Measurements from ENCODE around the gene PCGF1.
"Not testable (repeated sequence)": the region's sequence is repeated elsewhere in the genome, so short reads cannot be mapped to it uniquely, and the experiment has no call there.

PCGF1 gene

DNA sequence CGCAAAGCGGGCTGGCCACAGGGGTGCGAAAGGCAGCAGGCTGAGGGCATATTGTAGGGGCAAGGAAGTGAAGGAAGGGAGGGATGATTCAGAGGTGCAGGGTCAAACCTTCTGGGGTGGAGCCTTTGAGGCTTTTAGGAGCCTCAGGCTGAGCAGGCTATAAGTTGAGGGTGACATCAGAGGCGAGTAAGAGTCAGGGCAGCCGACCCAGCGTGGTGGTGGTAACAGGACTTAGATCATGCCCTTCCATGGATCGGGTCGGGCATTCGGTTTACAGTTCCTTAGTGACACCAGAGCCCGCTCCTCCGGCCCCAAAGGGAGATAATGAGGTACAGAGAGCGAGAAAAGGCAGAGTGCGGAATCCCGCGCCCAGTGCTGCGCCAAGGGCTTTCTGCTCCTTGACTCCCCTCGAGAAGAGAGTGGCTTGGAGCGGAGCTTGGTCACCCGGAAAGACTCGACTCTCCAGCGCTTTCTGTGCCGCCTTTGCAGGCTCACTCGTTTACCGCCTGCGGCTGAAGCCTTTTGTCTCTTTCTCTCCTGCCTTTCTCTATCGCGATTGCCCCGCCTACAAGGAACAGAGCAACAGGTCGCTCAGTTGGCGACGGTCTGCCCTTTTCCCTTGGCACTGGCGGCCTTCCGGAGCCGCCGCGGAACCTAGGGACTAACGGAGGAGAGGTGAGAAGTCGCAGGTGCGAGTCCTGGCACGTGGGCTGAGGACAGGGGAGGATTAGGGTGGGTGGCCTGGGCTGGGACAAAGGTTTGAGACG, 8.8 kb downstream of the PCGF1 start:
- DNase-seq = no peak

- DNase-seq = no peak
Observed at GRCh38 chr2:74497777-74498499, 9.6 kb downstream of the PCGF1 start.

DNA sequence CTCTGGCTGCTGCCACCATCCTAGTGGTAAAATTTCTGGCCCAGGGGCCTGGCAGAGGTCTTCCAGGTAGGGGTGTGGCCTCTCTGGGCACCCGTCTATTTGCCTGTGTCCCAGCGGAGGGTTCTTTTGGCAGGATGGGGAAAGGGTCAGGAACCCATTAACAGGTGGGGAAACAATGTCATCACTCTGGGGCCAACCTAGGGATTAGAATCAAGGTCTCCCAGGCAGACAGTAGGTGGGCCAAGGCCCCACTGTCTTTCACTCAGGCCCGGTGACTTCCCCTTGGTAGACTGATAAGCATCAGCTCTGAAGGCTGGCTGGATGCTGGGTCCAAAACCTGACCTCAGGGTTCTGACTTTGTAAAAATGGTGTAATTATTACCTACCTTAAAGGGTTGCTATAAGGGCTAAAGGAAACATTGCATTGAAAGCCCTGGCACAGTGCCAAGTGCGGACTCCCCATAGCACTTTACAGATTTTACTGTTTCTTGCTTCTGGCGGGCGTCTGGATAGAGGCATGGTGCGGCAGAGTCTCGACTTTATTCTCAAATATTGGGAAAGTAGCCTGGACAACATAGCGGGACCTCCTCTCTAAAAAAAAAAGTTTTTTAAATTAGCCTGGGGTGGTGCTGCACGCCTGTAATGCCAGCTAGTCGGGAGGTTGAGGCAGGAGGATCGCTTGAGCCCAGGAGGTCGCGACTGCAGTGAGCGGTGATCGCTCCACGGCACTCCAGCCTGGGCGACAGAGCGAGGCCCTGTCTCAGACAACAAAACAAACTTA, 10.3 kb downstream of the PCGF1 start:
- no peak for DNase-seq

DNA sequence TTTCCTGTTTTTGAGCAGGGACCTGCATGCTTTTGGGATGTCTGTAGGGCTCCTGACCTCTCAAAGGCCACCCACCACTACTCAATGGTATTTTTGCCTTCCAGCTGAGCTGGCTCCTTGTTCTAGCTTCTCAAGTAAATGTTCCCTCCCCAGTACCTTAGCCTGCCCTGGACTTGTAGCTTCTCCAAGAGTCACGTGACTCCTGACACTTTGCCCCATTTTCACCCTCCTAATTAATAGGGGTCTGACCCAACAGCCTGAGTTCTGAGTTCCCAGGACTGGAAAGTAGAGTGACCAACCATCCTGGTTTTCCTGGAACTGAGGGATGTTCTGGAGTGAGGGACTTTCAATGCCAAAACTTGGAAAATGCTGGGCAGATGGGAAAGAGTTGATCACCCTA, 12.1 kb downstream of the PCGF1 start:
- no peak for DNase-seq

GRCh38 chr2:74493546-74493945, 13.9 kb downstream of the PCGF1 start:
- DNase-seq = no peak

GRCh38 chr2:74491648-74492544, 15.6 kb downstream of the PCGF1 start:
- no peak for DNase-seq

GRCh38 chr2:74489906-74490305, 17.6 kb downstream of the PCGF1 start:
- DNase-seq = no peak

GRCh38 chr2:74488643-74489481, 18.6 kb downstream of the PCGF1 start:
- no peak for DNase-seq

GRCh38 chr2:74486141-74486540, 21.4 kb downstream of the PCGF1 start:
- no peak for DNase-seq

- not testable (repeated sequence) for DNase-seq
Observed at GRCh38 chr2:74483675-74484164, 23.8 kb downstream of the PCGF1 start.

DNA sequence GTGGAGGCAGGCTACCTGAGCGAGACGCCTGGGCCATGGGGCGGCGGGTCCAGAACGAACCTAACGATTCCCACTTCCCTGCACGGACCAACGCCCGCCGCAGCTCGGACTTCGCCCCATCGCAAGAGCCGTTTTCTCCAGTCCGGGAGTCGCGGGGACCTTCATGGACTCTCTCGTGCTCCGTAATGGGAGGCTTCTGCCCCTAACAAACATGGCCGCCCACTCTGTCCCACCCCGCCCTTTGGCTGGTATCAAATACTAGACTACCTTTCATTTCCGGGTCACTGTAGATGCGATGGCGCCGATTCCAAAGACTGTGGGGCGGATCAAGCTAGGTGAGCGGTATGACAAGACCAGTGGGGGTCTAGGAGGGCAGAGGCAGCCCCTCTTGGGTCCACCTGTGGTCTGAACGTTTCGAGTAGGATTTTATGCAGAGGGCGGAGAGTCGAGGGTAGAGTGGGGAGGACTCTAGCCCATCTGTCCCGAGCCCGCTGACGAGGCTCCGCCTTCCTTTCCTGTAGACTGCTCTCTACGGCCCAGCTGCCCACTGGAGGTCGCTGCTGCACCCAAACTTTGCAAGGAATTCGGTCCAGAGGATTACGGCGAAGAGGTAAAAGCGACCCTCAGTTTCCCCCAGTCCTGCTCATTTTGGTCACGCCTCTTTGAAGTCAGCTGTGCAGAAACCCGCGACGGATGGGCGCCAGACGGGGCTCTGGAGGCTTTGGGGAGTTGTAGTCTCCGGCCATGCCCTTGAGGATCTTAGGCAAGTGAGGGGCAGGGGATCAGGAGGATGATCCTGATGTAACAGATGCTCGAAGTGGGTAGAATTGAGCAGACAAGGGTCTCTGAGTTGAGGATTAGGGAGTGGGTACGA, 24.5 kb downstream of the PCGF1 start, which contains the start of the genes CCDC142 and TTC31:
Gene CCDC142 (minus strand): TSS at position 198 of the 874 bp plus-strand sequence. CDS start 161 bp downstream, at position 37.
Gene TTC31 (plus strand): TSS at position 281 of the 874 bp plus-strand sequence. CDS start 15 bp downstream, at position 296.
- peak; percentile 90 to 91 for DNase-seq

- no peak for DNase-seq
Observed at GRCh38 chr2:74481961-74482800, 25.3 kb downstream of the PCGF1 start.

- no peak for DNase-seq
Observed at GRCh38 chr2:74481431-74481830, 26.1 kb downstream of the PCGF1 start.

- no peak for DNase-seq
Observed at GRCh38 chr2:74474899-74475298, 32.6 kb downstream of the PCGF1 start.

DNA sequence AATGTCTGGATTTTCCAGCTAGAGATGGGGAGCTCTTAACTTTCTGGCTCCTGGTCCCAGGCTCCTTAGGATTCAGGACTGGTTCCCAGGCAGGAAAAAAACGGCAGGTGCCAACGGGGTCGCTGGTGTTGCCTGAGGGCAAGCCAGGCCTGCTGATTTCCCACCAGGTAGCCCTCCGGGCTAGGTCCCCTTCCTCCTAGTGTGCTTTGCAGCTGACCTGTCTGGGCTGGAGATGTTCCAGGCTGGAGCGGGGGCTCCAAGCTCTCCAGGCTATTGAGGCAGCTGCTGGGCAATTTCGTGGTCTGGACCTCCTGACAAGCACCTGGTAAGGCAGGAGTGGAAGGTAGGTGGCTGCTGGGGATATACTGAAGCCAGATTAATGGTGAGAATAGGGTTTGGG, 33.0 kb downstream of the PCGF1 start:
- no peak for DNase-seq

DNA sequence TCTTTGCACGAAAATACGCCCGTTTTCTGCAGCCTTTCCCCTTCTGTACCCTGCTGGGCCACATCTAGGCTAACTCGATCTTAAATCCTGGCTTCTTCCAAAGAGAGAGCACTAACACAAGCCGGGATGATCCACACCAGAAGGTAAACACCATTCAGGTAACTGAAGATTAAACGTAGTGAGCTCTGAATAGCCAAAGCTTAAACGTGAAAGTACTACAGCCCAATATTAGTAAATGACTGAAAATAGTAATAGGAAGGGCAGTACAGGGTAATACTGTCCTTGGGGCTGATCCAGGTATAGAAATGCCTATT, 34.6 kb downstream of the PCGF1 start:
- DNase-seq = no peak

DNA sequence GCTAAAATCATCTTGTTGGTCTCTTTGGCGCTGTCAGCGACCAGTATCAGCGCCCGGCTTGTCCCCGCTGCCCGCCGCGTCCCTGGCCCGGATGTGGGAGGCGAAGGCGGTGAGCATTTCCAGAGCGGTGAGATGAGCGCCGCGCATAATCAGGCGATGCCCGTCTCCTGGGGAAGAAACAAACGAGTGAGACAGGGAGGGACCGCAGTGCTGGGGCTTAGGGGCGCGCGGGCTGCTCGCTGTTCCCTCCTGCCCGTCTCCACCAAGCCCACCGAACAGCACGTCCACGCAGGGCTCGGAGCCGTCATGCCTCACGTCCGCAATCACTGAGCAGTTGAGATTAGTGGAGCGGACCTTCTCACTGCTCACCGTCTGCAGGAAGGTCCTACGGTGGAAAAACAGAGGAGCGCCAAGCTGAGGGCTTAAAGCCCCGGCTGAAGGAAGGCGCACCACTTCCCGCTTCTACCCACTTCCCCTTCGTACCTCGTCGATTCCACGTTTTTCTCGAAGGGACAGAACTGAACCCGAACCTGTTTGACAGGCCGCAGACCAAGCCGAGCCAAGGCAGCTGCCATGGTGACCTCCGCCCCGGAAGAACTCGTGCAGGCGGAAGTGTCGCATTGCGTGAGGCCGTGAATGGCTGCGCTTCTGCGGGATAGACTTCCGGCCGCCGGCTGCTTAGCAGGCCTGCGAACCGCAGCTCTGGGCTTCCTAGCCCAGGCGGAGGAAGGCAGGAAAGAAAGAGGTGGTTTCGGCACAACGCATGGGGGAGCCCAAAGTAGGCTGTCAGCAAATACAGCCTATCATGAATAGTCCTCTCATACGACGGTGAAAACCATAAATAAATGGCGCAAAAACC, 35.2 kb downstream of the PCGF1 start, which contains the start of gene MRPL53:
Gene MRPL53 (minus strand): TSS at position 595 of the 859 bp plus-strand sequence. CDS start 20 bp downstream, at position 575.
- peak; percentile 91 to 94 for DNase-seq
